Measurements from ENCODE around the gene CCDC187. TPM values are rescaled to one million over a fixed set of nuclear protein-coding genes. Genes with fewer than 3 reads are reported as not detected.
A peak's percentile ranks its signal among the peaks of the same experiment; 100 is the strongest.
"Not testable (repeated sequence)": the region's sequence is repeated elsewhere in the genome, so short reads cannot be mapped to it uniquely, and the experiment has no call there.

CCDC187 gene
- total RNA-seq, 1 experiment from 2014 or later = not detected

GRCh38 chr9:136268318-136268717 is 35.6 kb downstream of the CCDC187 start:
- H3K9me3 ChIP-seq (replicated peaks) = no peaks in the 10 kb centered on the region
- no peak overlapping the region for H3K4me3 ChIP-seq
- peaks cover 9% of the 10 kb centered on the region for H3K27me3 ChIP-seq (replicated peaks)
- H3K36me3 ChIP-seq = no peaks in the 10 kb centered on the region
- H3K4me1 ChIP-seq (replicated peaks) = peaks cover 9% of the 10 kb centered on the region
- H3K27ac ChIP-seq = no peak overlapping the region
- DNase-seq (ENCODE audit: low read depth in 1 of 2, low spot score in 2 of 2) = no peak

- Histone ChIP-seq H3K9me3 (replicated peaks) (no peaks in the 10 kb centered on the region), H3K4me1 (replicated peaks) (peaks cover 9% of the 10 kb centered on the region), H3K27me3 (replicated peaks) (peaks cover 6% of the 10 kb centered on the region; the same call in 1 of the 2 replicates), H3K36me3 (no peaks in the 10 kb centered on the region), H3K27ac (no peak overlapping the region), H3K4me3 (peak overlapping the region; percentile 36)
- peak; percentile 43 to 81 for DNase-seq (ENCODE audit: low read depth in 1 of 2, low spot score in 2 of 2)
Measured at GRCh38 chr9:136267261-136268111, 36.4 kb downstream of the CCDC187 start.

- H3K4me3 ChIP-seq = peak overlapping the region; percentile 36
- not testable (repeated sequence) for DNase-seq (ENCODE audit: low read depth in 1 of 2, low spot score in 2 of 2)
Measured at GRCh38 chr9:136266641-136267040, 37.3 kb downstream of the CCDC187 start.

GRCh38 chr9:136265561-136266355 is 38.1 kb downstream of the CCDC187 start:
- H3K27ac ChIP-seq = no peak overlapping the region
- H3K27me3 ChIP-seq (replicated peaks) = 0 out of 2 replicates have a peak, but pooled peaks cover 6% of the 10 kb centered on the region
- H3K36me3 ChIP-seq = no peaks in the 10 kb centered on the region
- peaks cover 9% of the 10 kb centered on the region for H3K4me1 ChIP-seq (replicated peaks)
- DNase-seq (ENCODE audit: low read depth in 1 of 2, low spot score in 2 of 2) = no peak
- H3K9me3 ChIP-seq (replicated peaks) = no peaks in the 10 kb centered on the region
- no peak overlapping the region for H3K4me3 ChIP-seq

More at GRCh38 chr9:136266641-136267040, 37.3 kb downstream of the CCDC187 start:
- not testable (repeated sequence) for H3K9me3 ChIP-seq (replicated peaks); H3K27me3 ChIP-seq (replicated peaks); H3K4me1 ChIP-seq (replicated peaks); H3K36me3 ChIP-seq; H3K27ac ChIP-seq

- DNase-seq (ENCODE audit: low read depth in 1 of 2, low spot score in 2 of 2) = no peak
- Histone ChIP-seq H3K36me3 (no peaks in the 10 kb centered on the region), H3K27ac (no peak overlapping the region), H3K4me1 (replicated peaks) (peaks cover 9% of the 10 kb centered on the region), H3K9me3 (replicated peaks) (no peaks in the 10 kb centered on the region), H3K27me3 (replicated peaks) (0 out of 2 replicates have a peak, but pooled peaks cover 4% of the 10 kb centered on the region), H3K4me3 (no peak overlapping the region)
Measured at GRCh38 chr9:136264441-136265405, 39.2 kb downstream of the CCDC187 start.

GRCh38 chr9:136264031-136264430 is 39.9 kb downstream of the CCDC187 start:
- Histone ChIP-seq H3K4me3 (no peak overlapping the region), H3K4me1 (replicated peaks) (peaks cover 9% of the 10 kb centered on the region)
- no peak for DNase-seq (ENCODE audit: low read depth in 1 of 2, low spot score in 2 of 2)

GRCh38 chr9:136262671-136263178 is 41.2 kb downstream of the CCDC187 start:
- Histone ChIP-seq H3K4me1 (replicated peaks) (peaks cover 9% of the 10 kb centered on the region), H3K27ac (no peak overlapping the region), H3K36me3 (no peaks in the 10 kb centered on the region), H3K27me3 (replicated peaks) (no peaks in the 10 kb centered on the region; the same call in 1 of the 2 replicates), H3K9me3 (replicated peaks) (no peaks in the 10 kb centered on the region), H3K4me3 (no peak overlapping the region)
- DNase-seq (ENCODE audit: low read depth in 1 of 2, low spot score in 2 of 2) = no peak

More at GRCh38 chr9:136264031-136264430, 39.9 kb downstream of the CCDC187 start:
- H3K9me3 ChIP-seq (replicated peaks) = no peaks in the 10 kb centered on the region
- no peak overlapping the region for H3K27ac ChIP-seq
- no peaks in the 10 kb centered on the region for H3K36me3 ChIP-seq
- no peaks in the 10 kb centered on the region for H3K27me3 ChIP-seq (replicated peaks)

- Histone ChIP-seq H3K9me3 (replicated peaks) (no peaks in the 10 kb centered on the region), H3K4me1 (replicated peaks) (peaks cover 2% of the 10 kb centered on the region; the same call in 1 of the 2 replicates), H3K27me3 (replicated peaks) (no peaks in the 10 kb centered on the region; the same call in 1 of the 2 replicates), H3K27ac (no peak overlapping the region), H3K36me3 (no peaks in the 10 kb centered on the region), H3K4me3 (no peak overlapping the region)
- DNase-seq (ENCODE audit: low read depth in 1 of 2, low spot score in 2 of 2) = no peak
Measured at GRCh38 chr9:136261686-136262430, 42.0 kb downstream of the CCDC187 start.

GRCh38 chr9:136260936-136261472 is 42.9 kb downstream of the CCDC187 start:
- H3K9me3 ChIP-seq (replicated peaks) = no peaks in the 10 kb centered on the region
- no peaks in the 10 kb centered on the region for H3K4me1 ChIP-seq (replicated peaks)
- H3K4me3 ChIP-seq = no peak overlapping the region
- no peaks in the 10 kb centered on the region; the same call in 1 of the 2 replicates for H3K27me3 ChIP-seq (replicated peaks)
- H3K36me3 ChIP-seq = no peaks in the 10 kb centered on the region
- no peak overlapping the region for H3K27ac ChIP-seq
- DNase-seq (ENCODE audit: low read depth in 1 of 2, low spot score in 2 of 2) = no peak

- no peaks in the 10 kb centered on the region for H3K9me3 ChIP-seq (replicated peaks)
- H3K4me1 ChIP-seq (replicated peaks) = no peaks in the 10 kb centered on the region
- no peaks in the 10 kb centered on the region; the same call in 1 of the 2 replicates for H3K27me3 ChIP-seq (replicated peaks)
- H3K27ac ChIP-seq = no peak overlapping the region
- no peak overlapping the region for H3K4me3 ChIP-seq
- no peak for DNase-seq (ENCODE audit: low read depth in 1 of 2, low spot score in 2 of 2)
- no peaks in the 10 kb centered on the region for H3K36me3 ChIP-seq
Measured at GRCh38 chr9:136260521-136260920, 43.4 kb downstream of the CCDC187 start.

- Histone ChIP-seq H3K4me1 (replicated peaks) (no peaks in the 10 kb centered on the region), H3K9me3 (replicated peaks) (no peaks in the 10 kb centered on the region), H3K36me3 (no peaks in the 10 kb centered on the region), H3K4me3 (no peak overlapping the region), H3K27me3 (replicated peaks) (no peaks in the 10 kb centered on the region; the same call in 1 of the 2 replicates), H3K27ac (no peak overlapping the region)
- no peak for DNase-seq (ENCODE audit: low read depth in 1 of 2, low spot score in 2 of 2)
Measured at GRCh38 chr9:136259836-136260235, 44.1 kb downstream of the CCDC187 start.

- no peaks in the 10 kb centered on the region; the same call in 1 of the 2 replicates for H3K27me3 ChIP-seq (replicated peaks)
- no peaks in the 10 kb centered on the region for H3K9me3 ChIP-seq (replicated peaks)
- no peak for DNase-seq (ENCODE audit: low read depth in 1 of 2, low spot score in 2 of 2)
- no peaks in the 10 kb centered on the region for H3K36me3 ChIP-seq
- H3K4me1 ChIP-seq (replicated peaks) = no peaks in the 10 kb centered on the region
- H3K4me3 ChIP-seq = no peak overlapping the region
- H3K27ac ChIP-seq = no peak overlapping the region
Measured at GRCh38 chr9:136259517-136259813, 44.4 kb downstream of the CCDC187 start.

Data from SJSA1 (cell line).